Naive thymus-derived CD8-positive, alpha-beta T cell (primary cell): ENCODE results near the gene PSMD13. TPM values are rescaled to one million over a fixed set of nuclear protein-coding genes. Genes with fewer than 3 reads are reported as not detected.

Experiments
- ATAC-seq, 2 donors: fragments of 150-1000 bp; cut with Tn5 transposase in 1 of 2; sonication (Bioruptor Pico), chemical (Tn5 transposase) in 1 of 2; 1 replicate in 1 of 2; 2 replicates in 1 of 2; pipeline ENCODE4 v1.10.0; 2021; ENCODE audit warnings: mild to moderate bottlenecking in 2 of 2, moderate library complexity in 2 of 2
- POLR2A ChIA-PET: fragments of 350-600 bp; sonication (Branson Sonifier 250); formaldehyde crosslinking; loops from one replicate; lab custom pipeline; 2021; ENCODE audit warnings: antibody characterized with exemption; lab: Charles Lee
- DNase-seq, 10 donors: peaks; one replicate each; pipeline versions ENCODE4 v3.0.0 to v3.0.0-alpha.2; 2020 to 2022
- H3K27ac Mint-ChIP-seq, 10 donors: one replicate each; pipeline ENCODE4 v1.8.0; 2020 to 2022; ENCODE audit warnings: mild to moderate bottlenecking in 10 of 10, mixed read lengths in 10 of 10, moderate library complexity in 4 of 10, inconsistent platforms in 1 of 10
- H3K27me3 Mint-ChIP-seq, 5 donors: one replicate each; pipeline ENCODE4 v1.8.0; 2021 to 2022; ENCODE audit warnings: mixed read lengths in 5 of 5
- H3K36me3 Mint-ChIP-seq, 3 donors: one replicate each; pipeline ENCODE4 v1.8.0; 2020 to 2022; ENCODE audit warnings: mixed read lengths in 3 of 3, mild to moderate bottlenecking in 2 of 3, inconsistent platforms in 1 of 3
- H3K4me1 Mint-ChIP-seq, 4 donors: one replicate each; pipeline ENCODE4 v1.8.0; 2021 to 2022; ENCODE audit warnings: mixed read lengths in 4 of 4
- H3K4me3 Mint-ChIP-seq, 10 donors: one replicate each; pipeline ENCODE4 v1.8.0; 2020 to 2022; ENCODE audit warnings: mild to moderate bottlenecking in 10 of 10, mixed read lengths in 10 of 10, moderate library complexity in 6 of 10, inconsistent platforms in 1 of 10
- H3K9me3 Mint-ChIP-seq, 9 donors: one replicate each; pipeline ENCODE4 v1.8.0; 2020 to 2022; ENCODE audit warnings: mixed read lengths in 9 of 9, mild to moderate bottlenecking in 3 of 9, inconsistent platforms in 1 of 9, moderate library complexity in 1 of 9
- polyA plus RNA-seq, 3 donors: library from polyadenylated mRNA; unstranded; fragments of 300-500 nt; fragmentation: Illumina TruSeq; gene quantifications; one replicate each; pipeline ENCODE4 v1.2.3, GENCODE V29; 2021
- total RNA-seq, 8 experiments: library from RNA in 2 of 8; stranded (reverse) in 2 of 8; gene quantifications; one replicate each; pipeline ENCODE4 v1.2.3 and lab custom pipeline; 2021 to 2026

The PSMD13 gene
- total and polyA plus RNA-seq, 5 experiments from 2014 or later = 94.4 to 223 (median 196) TPM

DNA sequence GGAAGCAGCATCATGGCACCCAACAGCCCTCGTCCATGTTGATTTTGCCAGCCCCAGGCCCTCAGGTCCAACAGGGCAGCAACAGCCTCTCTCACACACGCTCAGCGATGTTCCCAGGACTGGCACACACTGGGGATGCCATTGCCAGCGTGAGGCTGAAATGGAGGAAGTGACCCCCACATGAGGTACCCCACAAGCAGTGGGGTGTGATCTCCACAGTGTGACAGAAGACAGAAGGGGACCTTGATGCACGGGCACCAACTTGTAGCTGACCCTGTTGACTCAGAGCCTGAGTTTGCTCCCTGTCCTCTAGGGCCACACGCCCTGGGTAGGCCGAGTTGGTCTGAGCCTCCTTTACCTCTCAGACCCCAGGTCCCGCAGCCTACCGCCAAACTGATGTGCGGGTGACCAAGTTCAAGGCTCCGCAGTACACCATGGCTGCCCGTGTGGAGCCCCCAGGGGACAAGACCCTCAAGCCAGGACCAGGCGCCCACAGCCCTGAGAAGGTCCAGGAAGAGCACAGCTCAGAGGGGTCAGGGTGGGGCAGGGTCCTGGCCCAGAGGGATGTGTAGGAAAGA, 37.7 kb upstream of the PSMD13 start:
- no peaks in the 10 kb centered on the region for H3K9me3 Mint-ChIP-seq
- H3K36me3 Mint-ChIP-seq = peaks cover 0 to 12% (median 0%) of the 10 kb centered on the region in 3 donors
- POLR2A ChIA-PET = interaction anchor here (0.6 to 2.0 kb wide), 2 partner anchors 9 to 250 kb away, joined by 3 to 5 read pairs; partner anchors contain the start of genes BET1L and RIC8A
- H3K27me3 Mint-ChIP-seq = no peaks in the 10 kb centered on the region
- no peak for DNase-seq
- H3K4me3 Mint-ChIP-seq = no peak overlapping the region
- peaks cover 20 to 31% (median 30%) of the 10 kb centered on the region in 4 donors for H3K4me1 Mint-ChIP-seq
- H3K27ac Mint-ChIP-seq = no peak overlapping the region
- no peak for ATAC-seq

DNA sequence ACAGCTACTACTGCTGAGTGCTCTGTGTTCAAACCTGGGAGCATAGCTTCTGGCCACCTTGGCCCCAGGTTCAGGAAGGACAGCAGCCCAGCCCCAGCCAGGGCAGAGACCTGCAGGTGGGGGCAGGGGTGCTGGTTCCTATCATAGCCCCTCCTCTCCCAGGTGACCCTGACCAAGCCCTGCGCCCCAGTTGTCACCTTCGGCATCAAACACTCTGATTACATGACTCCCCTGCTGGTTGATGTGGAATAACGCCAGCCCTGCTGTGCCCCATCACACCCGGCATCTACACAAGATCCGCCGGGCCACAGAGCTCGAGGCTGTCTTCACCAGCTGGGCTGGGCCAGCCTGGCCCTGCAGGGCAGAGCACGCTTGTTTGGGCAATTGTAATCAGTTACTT, 37.0 kb upstream of the PSMD13 start:
- peaks cover 20 to 38% (median 36%) of the 10 kb centered on the region in 4 donors for H3K4me1 Mint-ChIP-seq
- peaks cover 0 to 15% (median 0%) of the 10 kb centered on the region in 3 donors for H3K36me3 Mint-ChIP-seq
- no peak for ATAC-seq
- POLR2A ChIA-PET = interaction anchor here (2.0 kb wide), 1 partner anchor 8 kb away, joined by 5 read pairs; the partner anchor contains the start of genes BET1L and RIC8A
- H3K27ac Mint-ChIP-seq = peak overlapping the region in 1 of 10 donors; percentile 35
- no peaks in the 10 kb centered on the region for H3K27me3 Mint-ChIP-seq
- peak in 1 of 10 donors; percentile 15 for DNase-seq
- H3K9me3 Mint-ChIP-seq = no peaks in the 10 kb centered on the region
- H3K4me3 Mint-ChIP-seq = no peak overlapping the region

DNA sequence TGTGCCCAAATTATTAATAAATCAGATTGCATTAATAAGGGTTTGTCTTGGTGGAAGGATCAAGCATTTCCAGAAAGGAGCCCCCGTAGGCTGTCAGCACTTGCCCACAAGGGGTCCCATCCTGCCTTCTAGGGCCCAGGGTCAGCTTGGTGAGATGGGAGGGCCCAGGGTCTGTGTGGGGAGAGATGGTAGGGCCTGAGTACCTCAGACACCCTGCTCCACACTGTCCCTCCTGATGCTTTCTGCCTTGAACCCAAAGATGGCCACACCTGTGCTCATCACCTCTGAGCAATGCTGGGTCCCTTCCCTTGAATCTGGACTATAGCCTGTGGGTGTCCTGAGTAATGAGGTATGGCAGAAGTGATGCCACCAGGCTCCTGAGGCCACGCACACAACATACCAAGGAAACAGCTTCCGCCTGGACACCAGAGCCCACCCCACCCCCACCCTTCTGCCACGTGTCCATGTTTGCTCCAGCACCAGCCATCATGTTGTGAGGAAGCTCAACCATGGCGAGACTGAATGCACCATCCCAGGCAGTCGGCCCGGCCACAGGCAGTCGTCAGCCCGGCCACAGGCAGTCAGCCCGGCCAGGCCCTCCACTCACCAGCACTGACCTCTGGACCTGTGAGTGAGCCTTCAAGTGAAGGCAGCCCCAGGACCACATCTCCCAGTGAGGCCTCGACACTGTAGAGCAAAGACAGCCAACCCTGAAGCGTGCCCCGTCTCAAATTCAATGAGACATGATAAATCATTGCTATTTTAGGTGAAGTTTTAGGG, 36.4 kb upstream of the PSMD13 start:
- ATAC-seq (no peak), DNase-seq (peak in 1 of 10 donors; percentile 14)
- Mint-ChIP-seq H3K9me3 (no peaks in the 10 kb centered on the region), H3K36me3 (peaks cover 0 to 17% (median 0%) of the 10 kb centered on the region in 3 donors), H3K4me1 (peaks cover 20 to 45% (median 38%) of the 10 kb centered on the region in 4 donors), H3K27ac (peak overlapping the region in 6 of 10 donors; percentile 7 to 90 (median 58)), H3K27me3 (no peaks in the 10 kb centered on the region), H3K4me3 (no peak overlapping the region)
- POLR2A ChIA-PET = no interaction called here

DNA sequence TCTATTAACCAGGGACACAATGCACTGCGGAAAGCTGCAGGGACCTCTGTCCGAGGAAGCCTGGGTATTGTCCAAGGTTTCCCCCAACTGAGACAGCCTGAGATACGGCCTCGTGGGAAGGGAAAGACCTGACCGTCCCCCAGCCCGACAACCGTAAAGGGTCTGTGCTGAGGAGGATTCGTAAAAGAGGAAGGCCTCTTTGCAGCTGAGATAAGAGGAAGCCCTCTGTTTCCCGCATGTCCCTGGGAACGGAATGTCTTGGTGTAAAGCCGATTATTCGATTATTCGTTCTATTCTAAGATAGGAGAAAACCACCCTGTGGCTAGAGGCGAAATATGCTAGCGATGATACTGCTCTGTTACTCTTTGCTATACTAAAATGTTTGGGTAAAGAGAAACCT, 34.8 kb upstream of the PSMD13 start:
- Mint-ChIP-seq H3K27me3 (no peaks in the 10 kb centered on the region), H3K4me1 (peaks cover 24 to 58% (median 49%) of the 10 kb centered on the region in 4 donors), H3K36me3 (peaks cover 0 to 17% (median 0%) of the 10 kb centered on the region in 3 donors), H3K4me3 (peak overlapping the region in 9 of 10 donors; percentile 31 to 79 (median 61)), H3K27ac (peak overlapping the region; percentile 35 to 94 (median 91)), H3K9me3 (no peaks in the 10 kb centered on the region)
- no peak for ATAC-seq
- DNase-seq = peak in 1 of 10 donors; percentile 10
- POLR2A ChIA-PET = interaction anchor here (1.0 kb wide), 1 partner anchor 10 kb away, joined by 3 read pairs; no protein-coding TSS in a partner anchor

DNA sequence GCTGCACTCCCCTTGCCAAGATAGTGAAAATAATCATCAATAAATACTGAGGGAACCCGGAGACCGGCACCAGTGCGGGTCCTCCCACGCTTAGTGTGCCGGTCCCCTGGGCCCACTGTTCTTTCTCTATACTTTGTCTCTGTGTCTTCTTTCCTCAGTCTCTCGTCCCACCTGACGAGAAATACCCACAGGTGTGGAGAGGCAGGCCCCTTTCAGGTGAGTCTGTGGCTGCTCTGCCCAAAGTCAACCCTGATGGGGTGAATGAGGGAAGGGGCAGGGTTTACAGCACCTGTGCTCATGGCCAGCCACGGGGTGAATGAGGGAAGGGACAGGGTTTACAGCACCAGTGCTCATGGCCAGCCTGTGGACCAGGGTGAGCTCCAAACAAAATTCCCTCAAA, 34.3 kb upstream of the PSMD13 start:
- peak in 1 of 10 donors; percentile 11 for DNase-seq
- no peaks in the 10 kb centered on the region for H3K9me3 Mint-ChIP-seq
- no peak for ATAC-seq
- peaks cover 25 to 58% (median 52%) of the 10 kb centered on the region in 4 donors for H3K4me1 Mint-ChIP-seq
- peaks cover 0 to 17% (median 0%) of the 10 kb centered on the region in 3 donors for H3K36me3 Mint-ChIP-seq
- POLR2A ChIA-PET = interaction anchor here (1.0 kb wide), 1 partner anchor 10 kb away, joined by 3 read pairs; no protein-coding TSS in a partner anchor
- H3K4me3 Mint-ChIP-seq = peak overlapping the region in 9 of 10 donors; percentile 31 to 79 (median 61)
- H3K27me3 Mint-ChIP-seq = no peaks in the 10 kb centered on the region
- peak overlapping the region; percentile 35 to 94 (median 91) for H3K27ac Mint-ChIP-seq

DNA sequence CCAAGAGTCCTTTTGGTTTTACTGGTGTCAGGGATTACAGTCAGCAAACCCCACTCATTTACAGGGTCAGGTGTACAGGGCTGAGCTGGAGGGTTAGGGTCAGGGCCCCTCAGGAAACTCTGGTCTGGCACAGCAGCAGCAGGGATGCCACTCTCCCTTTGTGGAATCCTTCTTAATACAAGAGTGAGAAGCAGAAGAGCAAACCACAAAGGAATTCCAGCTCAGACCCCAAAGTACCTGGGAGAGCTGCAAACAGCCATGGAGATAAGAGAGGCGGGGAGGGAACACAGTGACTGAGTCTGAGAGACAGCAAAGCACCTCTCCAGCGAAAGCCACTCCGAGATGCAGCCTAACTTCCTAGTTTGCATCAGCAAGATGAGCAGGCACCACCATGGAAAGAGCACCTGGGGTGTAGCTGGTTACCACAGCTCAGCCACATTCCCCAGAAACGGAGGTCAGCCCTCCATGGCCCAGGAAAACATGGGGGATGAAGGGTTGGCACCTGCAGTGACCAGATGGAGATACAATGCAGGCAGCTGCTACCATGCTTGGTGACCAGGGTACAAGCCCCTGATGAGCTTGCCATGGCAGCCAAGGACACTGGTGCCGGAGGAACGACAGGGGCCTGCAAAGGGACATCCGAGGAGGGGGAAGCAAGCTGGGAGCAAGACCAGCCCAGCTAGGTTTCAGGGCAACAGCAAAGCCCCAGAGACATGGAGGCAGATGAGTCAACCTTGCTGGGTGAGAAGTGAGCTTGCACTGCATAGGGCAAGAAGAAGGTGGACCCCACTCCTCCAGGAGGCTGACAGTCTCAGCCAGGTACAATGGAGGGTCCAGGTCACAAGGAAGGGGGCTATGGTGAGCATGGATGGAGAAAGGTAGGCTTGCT, 33.5 kb upstream of the PSMD13 start:
- H3K9me3 Mint-ChIP-seq = no peaks in the 10 kb centered on the region
- H3K4me1 Mint-ChIP-seq = peaks cover 26 to 58% (median 56%) of the 10 kb centered on the region in 4 donors
- ATAC-seq (no peak), DNase-seq (peak in 1 of 10 donors; percentile 9)
- H3K36me3 Mint-ChIP-seq = peaks cover 0 to 17% (median 0%) of the 10 kb centered on the region in 3 donors
- peak overlapping the region in 5 of 10 donors; percentile 31 to 78 (median 55) for H3K4me3 Mint-ChIP-seq
- H3K27me3 Mint-ChIP-seq = no peaks in the 10 kb centered on the region
- H3K27ac Mint-ChIP-seq = peak overlapping the region in 9 of 10 donors; percentile 56 to 94 (median 89)
- POLR2A ChIA-PET = interaction anchor here (1.2 kb wide), 1 partner anchor 58 kb away, joined by 4 read pairs; no protein-coding TSS in a partner anchor

DNA sequence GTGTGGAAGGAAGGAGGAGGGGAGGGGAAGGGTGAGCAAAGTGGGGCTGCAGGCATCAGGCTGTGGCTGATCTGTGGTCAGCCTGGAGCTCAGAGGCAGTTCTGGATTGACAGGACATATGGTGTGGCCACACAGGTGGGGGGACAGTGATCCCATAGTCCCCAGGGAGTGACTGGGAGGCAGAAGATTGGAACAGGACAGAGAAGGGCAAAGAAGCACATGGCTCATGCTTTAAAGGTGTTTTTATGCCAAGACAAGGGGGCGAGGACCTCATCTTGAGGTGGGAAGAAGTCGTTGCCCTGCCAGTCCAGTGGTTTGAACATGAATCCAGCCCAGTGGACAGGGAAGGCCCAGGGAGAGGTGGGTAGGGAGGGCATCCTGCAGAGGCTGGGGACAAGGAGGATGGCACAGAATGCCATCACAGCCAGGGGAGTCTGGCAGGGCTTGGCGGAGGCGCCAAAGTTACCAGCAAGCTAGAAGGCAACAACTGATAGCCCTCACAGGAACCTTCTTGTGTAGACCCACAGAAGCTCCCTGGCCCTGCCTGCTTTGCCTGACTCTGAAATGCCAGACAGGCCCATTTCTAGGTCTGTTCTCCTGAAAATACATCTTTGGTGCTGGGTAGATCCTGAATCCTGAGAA, 32.7 kb upstream of the PSMD13 start:
- peak in 2 of 10 donors; percentile 16 to 27 for DNase-seq
- peaks cover 28 to 64% (median 59%) of the 10 kb centered on the region in 4 donors for H3K4me1 Mint-ChIP-seq
- POLR2A ChIA-PET = interaction anchor here (1.2 kb wide), 1 partner anchor 57 kb away, joined by 4 read pairs; no protein-coding TSS in a partner anchor
- H3K36me3 Mint-ChIP-seq = peaks cover 0 to 17% (median 0%) of the 10 kb centered on the region in 3 donors
- H3K4me3 Mint-ChIP-seq = peak overlapping the region in 9 of 10 donors; percentile 10 to 76 (median 47)
- H3K9me3 Mint-ChIP-seq = no peaks in the 10 kb centered on the region
- H3K27ac Mint-ChIP-seq = peak overlapping the region in 8 of 10 donors; percentile 28 to 90 (median 60)
- no peaks in the 10 kb centered on the region for H3K27me3 Mint-ChIP-seq
- no peak for ATAC-seq

DNA sequence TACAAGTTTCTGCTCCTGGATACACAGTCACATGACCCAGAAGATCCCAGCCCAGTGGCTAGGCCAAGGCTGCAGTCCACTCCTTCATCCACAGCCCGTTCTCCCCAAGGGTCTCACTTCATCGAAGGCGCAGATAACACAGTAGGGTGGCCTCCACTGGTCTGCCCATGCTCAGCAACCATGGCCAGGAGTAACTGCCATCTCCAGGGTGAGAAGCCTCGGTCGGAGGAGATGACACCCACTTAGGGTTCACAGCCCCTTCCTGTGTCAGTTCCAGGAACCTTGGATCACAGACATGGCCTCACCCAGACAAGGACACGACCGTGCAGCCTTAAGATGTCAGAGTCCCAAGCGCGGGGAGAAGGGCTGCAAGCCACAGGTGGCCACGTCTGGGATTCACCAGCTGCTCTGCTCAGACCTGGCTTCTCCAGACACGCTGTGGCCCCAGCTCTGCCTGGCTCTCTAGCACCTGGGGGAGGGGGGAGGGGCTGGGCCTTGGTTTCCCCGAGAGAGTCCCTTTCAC, 32.1 kb upstream of the PSMD13 start:
- no peaks in the 10 kb centered on the region for H3K27me3 Mint-ChIP-seq
- H3K9me3 Mint-ChIP-seq = no peaks in the 10 kb centered on the region
- ATAC-seq (no peak), DNase-seq (peak in 1 of 10 donors; percentile 9)
- H3K4me1 Mint-ChIP-seq = peaks cover 28 to 64% (median 62%) of the 10 kb centered on the region in 4 donors
- peak overlapping the region in 6 of 10 donors; percentile 27 to 86 (median 35) for H3K4me3 Mint-ChIP-seq
- POLR2A ChIA-PET = interaction anchor here (0.6 to 5.3 kb wide), 2 partner anchors 36 to 76 kb away, joined by 4 to 78 read pairs; partner anchors contain the start of gene NLRP6
- peak overlapping the region in 6 of 10 donors; percentile 28 to 78 (median 63) for H3K27ac Mint-ChIP-seq
- peaks cover 0 to 18% (median 0%) of the 10 kb centered on the region in 3 donors for H3K36me3 Mint-ChIP-seq

DNA sequence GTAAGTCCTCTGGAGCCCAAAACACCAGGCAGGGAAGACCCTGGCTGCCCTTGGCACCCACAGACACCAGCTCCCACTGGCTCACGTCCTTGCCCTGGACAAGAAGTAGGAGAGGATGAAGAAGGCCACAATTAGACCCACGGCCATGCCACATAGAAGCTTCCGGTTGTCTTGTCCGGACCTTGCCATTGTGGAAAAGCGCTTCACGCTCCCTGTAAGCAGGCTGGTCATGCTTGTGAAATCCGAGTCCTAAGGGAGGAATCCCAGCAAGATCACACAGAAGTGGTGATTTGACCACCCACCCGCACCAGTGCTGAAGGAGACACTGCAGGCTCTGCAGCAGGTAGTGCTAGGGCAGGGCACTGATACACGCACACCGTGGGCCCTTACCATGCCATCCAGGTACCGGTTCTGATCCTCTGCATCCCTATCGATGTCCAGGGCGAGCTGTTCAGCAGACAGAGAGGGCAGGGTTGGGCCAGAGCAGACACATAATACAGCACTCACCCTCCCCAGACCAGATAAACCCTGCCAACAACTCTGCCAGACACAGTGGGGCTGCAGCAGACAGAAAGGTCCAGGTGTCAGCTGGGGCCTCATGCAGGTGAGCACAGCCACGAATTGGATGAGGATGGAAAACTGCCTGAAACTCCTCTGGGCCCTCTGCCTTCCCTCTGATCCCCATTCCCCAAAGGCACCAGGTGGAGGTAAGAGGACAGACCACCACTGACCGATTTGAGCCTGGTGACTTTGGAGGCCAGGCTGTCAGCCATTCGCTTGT, 31.4 kb upstream of the PSMD13 start:
- peak in 1 of 10 donors; percentile 13 for DNase-seq

DNA sequence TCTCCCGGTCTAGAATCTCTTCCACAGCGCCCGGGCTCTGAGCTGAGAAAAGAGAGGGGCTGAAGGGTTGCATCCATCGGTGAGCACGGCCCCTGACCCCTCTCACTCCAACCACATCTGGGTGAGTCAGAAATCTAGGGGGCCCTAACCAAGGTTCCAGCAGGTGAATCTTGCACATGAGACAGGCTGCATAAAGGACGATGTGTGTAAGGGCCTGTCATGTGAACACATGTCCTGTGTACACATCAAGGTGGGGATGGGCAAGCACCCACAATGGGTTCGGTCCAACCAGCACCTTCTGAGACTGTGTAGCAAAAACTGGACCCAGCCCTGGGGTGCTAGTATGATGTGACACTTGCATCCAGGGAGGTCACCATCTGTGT, 30.8 kb upstream of the PSMD13 start:
- DNase-seq = no peak

More for the DNA sequence above, 31.4 kb upstream of the PSMD13 start:
- H3K4me3 Mint-ChIP-seq = peak overlapping the region; percentile 86 to 99 (median 94)
- H3K27ac Mint-ChIP-seq = peak overlapping the region in 7 of 10 donors; percentile 96 to 100 (median 99)
- no peaks in the 10 kb centered on the region for H3K9me3 Mint-ChIP-seq
- H3K4me1 Mint-ChIP-seq = peaks cover 28 to 72% (median 69%) of the 10 kb centered on the region in 4 donors
- no peaks in the 10 kb centered on the region for H3K27me3 Mint-ChIP-seq
- POLR2A ChIA-PET = interaction anchor here (0.6 to 5.3 kb wide), 9 partner anchors 31 to 301 kb away, joined by 3 to 78 read pairs (median 21); partner anchors contain the start of genes NLRP6, PGGHG, PSMD13 and PTDSS2
- H3K36me3 Mint-ChIP-seq = peaks cover 0 to 21% (median 0%) of the 10 kb centered on the region in 3 donors
- no peak for ATAC-seq

More for the DNA sequence above, 30.8 kb upstream of the PSMD13 start:
- peaks cover 28 to 73% (median 72%) of the 10 kb centered on the region in 4 donors for H3K4me1 Mint-ChIP-seq
- peak overlapping the region; percentile 86 to 99 (median 94) for H3K4me3 Mint-ChIP-seq
- H3K9me3 Mint-ChIP-seq = no peaks in the 10 kb centered on the region
- H3K27ac Mint-ChIP-seq = peak overlapping the region; percentile 96 to 100 (median 99)
- peaks cover 0 to 23% (median 0%) of the 10 kb centered on the region in 3 donors for H3K36me3 Mint-ChIP-seq
- no peak for ATAC-seq
- POLR2A ChIA-PET = interaction anchor here (1.0 to 5.3 kb wide), 13 partner anchors 30 to 330 kb away, joined by 3 to 78 read pairs (median 11); partner anchors contain the start of genes HRAS, NLRP6, PGGHG and PSMD13
- H3K27me3 Mint-ChIP-seq = no peaks in the 10 kb centered on the region
